ENCODE results near the gene ASPA. TPM values are rescaled to one million over a fixed set of nuclear protein-coding genes. Genes with fewer than 3 reads are reported as not detected.

Gene ASPA
- total RNA-seq, 4 donors from 2014 or later = 0.89 to 4.8 (median 1.4) TPM

DNA sequence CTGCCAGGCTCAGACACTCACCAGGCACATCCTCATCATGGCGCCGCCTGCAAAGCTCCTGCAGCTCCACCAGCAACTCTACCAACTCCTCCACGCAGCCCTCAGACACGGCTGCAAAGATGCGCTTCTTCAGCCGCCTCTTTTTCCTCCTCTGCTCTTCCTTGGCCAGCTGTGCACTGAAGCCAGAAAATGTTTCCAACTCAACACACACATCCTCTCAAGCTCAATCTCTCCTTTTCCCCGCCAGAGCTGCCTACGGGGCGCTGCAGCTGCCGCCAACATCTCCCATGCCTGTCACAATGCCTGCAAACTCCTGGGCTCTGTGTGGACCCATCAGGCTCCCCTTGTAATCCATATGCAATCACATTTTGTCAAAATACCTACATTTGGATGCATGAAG is 67.7 kb downstream of the ASPA start:
- TF ChIP-seq POLR2A (IDR thresholded peaks at IDR 0.05) (no peak), CTCF (IDR thresholded peaks at IDR 0.05 in 4 of 5, conservative IDR thresholded peaks at IDR 0.05 in 1 of 5) (no peak)
- no peaks in the 10 kb centered on the region for H3K36me3 ChIP-seq
- no peak overlapping the region for H3K27ac ChIP-seq
- intact Hi-C loops (cut with DNase I; ENCODE audit: low total_unique reads) = no loop called here
- no peaks in the 10 kb centered on the region for H3K4me1 ChIP-seq
- in situ Hi-C loops (cut with MboI; ENCODE audit: low sequenced_read_pairs in 4 of 4) = no loop called here
- no peak overlapping the region for H3K4me3 ChIP-seq
- no peak for DNase-seq
- H3K9me3 ChIP-seq = no peaks in the 10 kb centered on the region
- ATAC-seq = no peak
- H3K27me3 ChIP-seq = no peaks in the 10 kb centered on the region

- Histone ChIP-seq H3K36me3 (no peaks in the 10 kb centered on the region), H3K9me3 (no peaks in the 10 kb centered on the region), H3K27ac (no peak overlapping the region), H3K27me3 (no peaks in the 10 kb centered on the region), H3K4me3 (no peak overlapping the region), H3K4me1 (no peaks in the 10 kb centered on the region)
- TF ChIP-seq CTCF (IDR thresholded peaks at IDR 0.05 in 4 of 5, conservative IDR thresholded peaks at IDR 0.05 in 1 of 5) (no peak), POLR2A (IDR thresholded peaks at IDR 0.05) (no peak)
- in situ Hi-C loops (cut with MboI; ENCODE audit: low sequenced_read_pairs in 4 of 4) = no loop called here
- ATAC-seq = no peak
- no peak for DNase-seq
- intact Hi-C loops (cut with DNase I; ENCODE audit: low total_unique reads) = no loop called here
Observed at GRCh38 chr17:3544365-3544764, 68.6 kb downstream of the ASPA start.

DNA sequence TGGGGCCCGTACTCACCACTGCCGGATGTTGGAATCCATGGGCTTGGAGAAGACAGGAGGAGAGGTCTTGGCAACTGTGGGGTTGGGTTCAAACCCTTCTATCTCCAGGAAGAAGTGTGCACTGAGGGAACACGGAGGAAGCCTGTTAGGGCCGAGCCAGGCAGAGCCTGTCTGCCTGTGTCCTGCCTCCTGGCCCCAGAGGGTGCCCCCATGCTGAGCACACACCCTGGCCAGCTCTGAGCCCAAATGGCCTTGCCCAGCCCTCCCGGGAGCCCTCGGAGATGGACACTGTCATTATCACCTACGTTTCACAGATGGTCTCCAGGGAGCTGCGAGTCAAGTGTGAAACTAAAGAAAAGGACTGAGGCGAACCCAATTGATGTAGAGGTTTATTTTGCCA is 69.4 kb downstream of the ASPA start:
- intact Hi-C loops (cut with DNase I; ENCODE audit: low total_unique reads) = no loop called here
- in situ Hi-C loops (cut with MboI; ENCODE audit: low sequenced_read_pairs in 4 of 4) = no loop called here
- Histone ChIP-seq H3K4me1 (no peaks in the 10 kb centered on the region), H3K4me3 (no peak overlapping the region), H3K36me3 (no peaks in the 10 kb centered on the region), H3K27ac (no peak overlapping the region), H3K9me3 (no peaks in the 10 kb centered on the region), H3K27me3 (no peaks in the 10 kb centered on the region)
- no peak for ATAC-seq
- no peak for DNase-seq
- TF ChIP-seq CTCF (IDR thresholded peaks at IDR 0.05 in 4 of 5, conservative IDR thresholded peaks at IDR 0.05 in 1 of 5) (no peak), POLR2A (IDR thresholded peaks at IDR 0.05) (no peak)

DNA sequence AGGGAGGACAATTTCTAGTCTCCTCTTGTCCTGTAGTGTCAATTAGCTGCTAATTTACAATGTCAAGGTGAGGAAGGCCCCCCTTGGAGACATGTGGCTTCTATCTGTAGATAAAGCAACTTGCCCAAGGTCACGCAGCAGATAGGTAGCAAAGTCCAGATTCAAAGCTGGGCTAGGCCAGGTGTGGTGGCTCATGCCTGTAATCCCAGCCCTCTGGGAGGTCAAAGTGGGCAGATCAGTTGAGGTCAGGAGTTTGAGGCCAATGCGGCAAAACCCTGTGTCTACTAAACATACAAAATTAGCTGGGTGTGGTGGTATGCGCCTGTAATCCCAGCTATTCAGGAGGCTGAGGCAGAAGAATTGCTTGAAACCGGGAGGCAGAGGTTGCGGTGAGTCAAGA is 70.7 kb downstream of the ASPA start:
- Histone ChIP-seq H3K4me3 (no peak overlapping the region), H3K27ac (no peak overlapping the region), H3K9me3 (no peaks in the 10 kb centered on the region), H3K27me3 (no peaks in the 10 kb centered on the region), H3K36me3 (no peaks in the 10 kb centered on the region), H3K4me1 (no peaks in the 10 kb centered on the region)
- TF ChIP-seq POLR2A (IDR thresholded peaks at IDR 0.05) (no peak), CTCF (IDR thresholded peaks at IDR 0.05 in 4 of 5, conservative IDR thresholded peaks at IDR 0.05 in 1 of 5) (no peak)
- DNase-seq (no peak), ATAC-seq (no peak)
- in situ Hi-C loops (cut with MboI; ENCODE audit: low sequenced_read_pairs in 4 of 4) = no loop called here
- intact Hi-C loops (cut with DNase I; ENCODE audit: low total_unique reads) = no loop called here

GRCh38 chr17:3546997-3547396 is 71.2 kb downstream of the ASPA start:
- in situ Hi-C loops (cut with MboI; ENCODE audit: low sequenced_read_pairs in 4 of 4) = no loop called here
- TF ChIP-seq CTCF (IDR thresholded peaks at IDR 0.05 in 4 of 5, conservative IDR thresholded peaks at IDR 0.05 in 1 of 5) = no peak
- no peak for TF ChIP-seq POLR2A (IDR thresholded peaks at IDR 0.05)
- H3K9me3 ChIP-seq = no peaks in the 10 kb centered on the region
- ATAC-seq (no peak), DNase-seq (no peak)
- intact Hi-C loops (cut with DNase I; ENCODE audit: low total_unique reads) = no loop called here
- no peak overlapping the region for H3K27ac ChIP-seq
- H3K36me3 ChIP-seq = no peaks in the 10 kb centered on the region
- H3K4me3 ChIP-seq = no peak overlapping the region
- no peaks in the 10 kb centered on the region for H3K27me3 ChIP-seq
- no peaks in the 10 kb centered on the region for H3K4me1 ChIP-seq

All from gastrocnemius medialis (tissue), 4 donors.